Neural cell (in vitro differentiated cells): ENCODE measurements around the gene ADI1.

Experiments used
- EZH2 ChIP-seq: fragments of 200-600, 300-800 bp; shearing (Covaris generic), sonication (generic); IDR thresholded peaks from 2 replicates; pipeline ENCODE4 v1.6.1; 2014; ENCODE audit warnings: antibody characterized with exemption, low read length, borderline replicate concordance, mild to moderate bottlenecking; ENCODE audit not compliant: insufficient read depth, poor library complexity, severe bottlenecking
- SMC3 ChIP-seq: fragments of 450-650 bp; conservative IDR thresholded peaks from 2 replicates; pipeline ENCODE4 v1.6.1; 2014; ENCODE audit warnings: antibody characterized with exemption, mild to moderate bottlenecking, moderate library complexity; ENCODE audit not compliant: poor library complexity
- TAF1 ChIP-seq: IDR thresholded peaks from 2 replicates; pipeline ENCODE4 v1.6.1; 2012; ENCODE audit warnings: low read depth
- TF ChIP-seq, protein P1 (sequence below): fragments of 450-650 bp; IDR thresholded peaks from 2 replicates; pipeline ENCODE4 v1.5.1; 2014; ENCODE audit warnings: antibody characterized with exemption, mild to moderate bottlenecking, moderate library complexity; ENCODE audit not compliant: poor library complexity, severe bottlenecking

DNA sequence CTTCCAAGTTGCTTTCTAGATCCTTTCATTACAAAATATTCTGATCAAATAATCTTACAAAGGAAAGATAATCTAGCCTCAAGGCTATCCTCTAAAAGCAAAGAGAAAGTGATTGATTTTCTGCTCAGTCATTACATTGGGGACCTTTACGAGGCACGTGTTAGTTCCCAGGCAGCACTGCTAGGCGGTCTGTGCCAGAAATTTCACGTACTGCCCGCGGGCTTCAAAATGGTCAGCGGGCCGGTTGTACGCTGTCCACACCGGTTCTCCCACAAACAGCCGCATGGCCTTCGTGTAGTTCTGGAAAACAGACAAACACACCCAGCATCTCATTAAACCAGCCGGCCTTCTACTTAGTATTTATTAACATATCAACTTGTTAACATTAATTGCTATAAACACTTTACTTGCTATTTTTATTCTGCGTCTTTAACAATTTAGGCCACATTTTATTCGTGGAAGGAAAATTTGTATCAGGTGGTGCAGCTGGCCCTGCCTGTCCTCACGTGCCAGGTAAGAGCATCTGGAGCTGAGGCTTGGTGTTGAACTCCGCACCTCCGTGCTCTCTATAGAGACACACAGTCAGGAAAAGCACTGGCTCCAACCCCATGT lies 20.4 kb downstream of the ADI1 start:
- TF ChIP-seq, protein P1, sequence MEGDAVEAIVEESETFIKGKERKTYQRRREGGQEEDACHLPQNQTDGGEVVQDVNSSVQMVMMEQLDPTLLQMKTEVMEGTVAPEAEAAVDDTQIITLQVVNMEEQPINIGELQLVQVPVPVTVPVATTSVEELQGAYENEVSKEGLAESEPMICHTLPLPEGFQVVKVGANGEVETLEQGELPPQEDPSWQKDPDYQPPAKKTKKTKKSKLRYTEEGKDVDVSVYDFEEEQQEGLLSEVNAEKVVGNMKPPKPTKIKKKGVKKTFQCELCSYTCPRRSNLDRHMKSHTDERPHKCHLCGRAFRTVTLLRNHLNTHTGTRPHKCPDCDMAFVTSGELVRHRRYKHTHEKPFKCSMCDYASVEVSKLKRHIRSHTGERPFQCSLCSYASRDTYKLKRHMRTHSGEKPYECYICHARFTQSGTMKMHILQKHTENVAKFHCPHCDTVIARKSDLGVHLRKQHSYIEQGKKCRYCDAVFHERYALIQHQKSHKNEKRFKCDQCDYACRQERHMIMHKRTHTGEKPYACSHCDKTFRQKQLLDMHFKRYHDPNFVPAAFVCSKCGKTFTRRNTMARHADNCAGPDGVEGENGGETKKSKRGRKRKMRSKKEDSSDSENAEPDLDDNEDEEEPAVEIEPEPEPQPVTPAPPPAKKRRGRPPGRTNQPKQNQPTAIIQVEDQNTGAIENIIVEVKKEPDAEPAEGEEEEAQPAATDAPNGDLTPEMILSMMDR = no peak
- TF ChIP-seq EZH2 (no peak), SMC3 (no peak), TAF1 (no peak)
